ENCODE results near the gene LGALS1.
A peak's percentile ranks its signal among the peaks of the same experiment; 100 is the strongest.

The LGALS1 gene

GRCh38 chr22:37678372-37678771 lies 2.9 kb downstream of the LGALS1 start:
- H4K20me1 ChIP-seq (ENCODE audit: insufficient read depth, low read length), result no peaks in the 10 kb centered on the region
- peak overlapping the region; percentile 88 for H3K4me2 ChIP-seq (ENCODE audit: insufficient read depth, low read length)
- H3K36me3 ChIP-seq (ENCODE audit: insufficient read depth, low read length), result no peaks in the 10 kb centered on the region
- H3K4me3 ChIP-seq (ENCODE audit: low read depth in 1 of 2, low read length in 2 of 2), result no peak overlapping the region
- H3K79me2 ChIP-seq (ENCODE audit: insufficient read depth, low read length), result no peaks in the 10 kb centered on the region
- H3K4me1 ChIP-seq (ENCODE audit: insufficient read depth, low read length), result peaks cover 28% of the 10 kb centered on the region
- H3K9ac ChIP-seq (ENCODE audit: low read depth, low read length), result peak overlapping the region; percentile 18; the same call in 1 of the 2 replicates
- H2AFZ ChIP-seq (ENCODE audit: low read depth, low read length), result no peak overlapping the region
- no peaks in the 10 kb centered on the region for H3K27me3 ChIP-seq (ENCODE audit: insufficient read depth, low read length, poor library complexity)
- TF ChIP-seq EZH2 (IDR thresholded peaks at IDR 0.05; ENCODE audit: borderline replicate concordance, low read depth, low read length, severe bottlenecking) (no peak), CTCF (IDR thresholded peaks at IDR 0.05; ENCODE audit: borderline replicate concordance, extremely low read depth, low read length, poor library complexity, severe bottlenecking) (no peak)
- H3K9me3 ChIP-seq (ENCODE audit: insufficient read depth, low read length, severe bottlenecking), result no peaks in the 10 kb centered on the region
- DNase-seq (no peak), ATAC-seq (ENCODE audit: insufficient read depth, low read depth) (no peak)
- H3K27ac ChIP-seq (ENCODE audit: low read length), result peak overlapping the region; percentile 45; the same call in 1 of the 2 replicates

- DNase-seq (no peak), ATAC-seq (ENCODE audit: insufficient read depth, low read depth) (no peak)
- Histone ChIP-seq H2AFZ (ENCODE audit: low read depth, low read length) (no peak overlapping the region), H3K4me1 (ENCODE audit: insufficient read depth, low read length) (peaks cover 28% of the 10 kb centered on the region), H3K79me2 (ENCODE audit: insufficient read depth, low read length) (no peaks in the 10 kb centered on the region), H3K9me3 (ENCODE audit: insufficient read depth, low read length, severe bottlenecking) (no peaks in the 10 kb centered on the region), H3K36me3 (ENCODE audit: insufficient read depth, low read length) (no peaks in the 10 kb centered on the region), H3K4me3 (ENCODE audit: low read depth in 1 of 2, low read length in 2 of 2) (no peak overlapping the region), H3K27me3 (ENCODE audit: insufficient read depth, low read length, poor library complexity) (no peaks in the 10 kb centered on the region), H3K27ac (ENCODE audit: low read length) (no peak overlapping the region), H3K9ac (ENCODE audit: low read depth, low read length) (no peak overlapping the region), H3K4me2 (ENCODE audit: insufficient read depth, low read length) (no peak overlapping the region), H4K20me1 (ENCODE audit: insufficient read depth, low read length) (no peaks in the 10 kb centered on the region)
- TF ChIP-seq CTCF (IDR thresholded peaks at IDR 0.05; ENCODE audit: borderline replicate concordance, extremely low read depth, low read length, poor library complexity, severe bottlenecking) (no peak), EZH2 (IDR thresholded peaks at IDR 0.05; ENCODE audit: borderline replicate concordance, low read depth, low read length, severe bottlenecking) (no peak)
Measured at GRCh38 chr22:37679670-37680069, 4.2 kb downstream of the LGALS1 start.

- H3K9me3 ChIP-seq (ENCODE audit: insufficient read depth, low read length, severe bottlenecking), result no peaks in the 10 kb centered on the region
- H3K27me3 ChIP-seq (ENCODE audit: insufficient read depth, low read length, poor library complexity), result no peaks in the 10 kb centered on the region
- no peaks in the 10 kb centered on the region for H3K79me2 ChIP-seq (ENCODE audit: insufficient read depth, low read length)
- TF ChIP-seq EZH2 (IDR thresholded peaks at IDR 0.05; ENCODE audit: borderline replicate concordance, low read depth, low read length, severe bottlenecking), result no peak
- no peak for TF ChIP-seq CTCF (IDR thresholded peaks at IDR 0.05; ENCODE audit: borderline replicate concordance, extremely low read depth, low read length, poor library complexity, severe bottlenecking)
- no peaks in the 10 kb centered on the region for H4K20me1 ChIP-seq (ENCODE audit: insufficient read depth, low read length)
- no peak overlapping the region for H3K4me3 ChIP-seq (ENCODE audit: low read depth in 1 of 2, low read length in 2 of 2)
- no peaks in the 10 kb centered on the region for H3K36me3 ChIP-seq (ENCODE audit: insufficient read depth, low read length)
- H3K4me1 ChIP-seq (ENCODE audit: insufficient read depth, low read length), result peaks cover 28% of the 10 kb centered on the region
- no peak overlapping the region for H2AFZ ChIP-seq (ENCODE audit: low read depth, low read length)
- no peak for DNase-seq
- no peak overlapping the region for H3K27ac ChIP-seq (ENCODE audit: low read length)
- no peak overlapping the region for H3K9ac ChIP-seq (ENCODE audit: low read depth, low read length)
- no peak overlapping the region for H3K4me2 ChIP-seq (ENCODE audit: insufficient read depth, low read length)
- ATAC-seq (ENCODE audit: insufficient read depth, low read depth), result no peak
Measured at GRCh38 chr22:37680191-37680851, 4.9 kb downstream of the LGALS1 start.
